ENCODE results near the gene CAMK4.

The CAMK4 gene

GRCh38 chr5:111472579-111472978 lies 248.4 kb downstream of the CAMK4 start:
- TF ChIP-seq, protein P1, sequence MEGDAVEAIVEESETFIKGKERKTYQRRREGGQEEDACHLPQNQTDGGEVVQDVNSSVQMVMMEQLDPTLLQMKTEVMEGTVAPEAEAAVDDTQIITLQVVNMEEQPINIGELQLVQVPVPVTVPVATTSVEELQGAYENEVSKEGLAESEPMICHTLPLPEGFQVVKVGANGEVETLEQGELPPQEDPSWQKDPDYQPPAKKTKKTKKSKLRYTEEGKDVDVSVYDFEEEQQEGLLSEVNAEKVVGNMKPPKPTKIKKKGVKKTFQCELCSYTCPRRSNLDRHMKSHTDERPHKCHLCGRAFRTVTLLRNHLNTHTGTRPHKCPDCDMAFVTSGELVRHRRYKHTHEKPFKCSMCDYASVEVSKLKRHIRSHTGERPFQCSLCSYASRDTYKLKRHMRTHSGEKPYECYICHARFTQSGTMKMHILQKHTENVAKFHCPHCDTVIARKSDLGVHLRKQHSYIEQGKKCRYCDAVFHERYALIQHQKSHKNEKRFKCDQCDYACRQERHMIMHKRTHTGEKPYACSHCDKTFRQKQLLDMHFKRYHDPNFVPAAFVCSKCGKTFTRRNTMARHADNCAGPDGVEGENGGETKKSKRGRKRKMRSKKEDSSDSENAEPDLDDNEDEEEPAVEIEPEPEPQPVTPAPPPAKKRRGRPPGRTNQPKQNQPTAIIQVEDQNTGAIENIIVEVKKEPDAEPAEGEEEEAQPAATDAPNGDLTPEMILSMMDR (conservative IDR thresholded peaks at IDR 0.05; ENCODE audit: low read length): no peak
- TF ChIP-seq EZH2phosphoT487 (IDR thresholded peaks at IDR 0.05; ENCODE audit: borderline replicate concordance): no peak
- no peaks in the 10 kb centered on the region for H3K36me3 ChIP-seq (ENCODE audit: insufficient read depth, low read length)
- H3K79me2 ChIP-seq (ENCODE audit: insufficient read depth, low read length): no peaks in the 10 kb centered on the region
- H3K9me3 ChIP-seq (ENCODE audit: insufficient read depth, low read depth, low read length): no peaks in the 10 kb centered on the region
- H3F3A ChIP-seq (ENCODE audit: low read depth): no peaks in the 10 kb centered on the region
- no peaks in the 10 kb centered on the region for H3K4me1 ChIP-seq (ENCODE audit: insufficient read depth, low read length, poor library complexity, severe bottlenecking)
- H3K9me2 ChIP-seq (replicated peaks; ENCODE audit: low read depth, low read length): no peaks in the 10 kb centered on the region
- H3K9ac ChIP-seq (ENCODE audit: low read depth, low read length, poor library complexity, severe bottlenecking): no peak overlapping the region
- H3K27me3 ChIP-seq (ENCODE audit: insufficient read depth, low read length, poor library complexity, severe bottlenecking): no peaks in the 10 kb centered on the region
- no peak overlapping the region for H3K4me3 ChIP-seq (ENCODE audit: low read length, poor library complexity, severe bottlenecking)
- no peaks in the 10 kb centered on the region for H4K20me1 ChIP-seq (ENCODE audit: insufficient read depth, low read length, poor library complexity, severe bottlenecking)
- H3K4me2 ChIP-seq (ENCODE audit: low read depth, low read length, poor library complexity, severe bottlenecking): no peak overlapping the region
- H2AFZ ChIP-seq (ENCODE audit: low read length): no peak overlapping the region

- Histone ChIP-seq H3K4me1 (ENCODE audit: insufficient read depth, low read length, poor library complexity, severe bottlenecking) (no peaks in the 10 kb centered on the region), H3K27me3 (ENCODE audit: insufficient read depth, low read length, poor library complexity, severe bottlenecking) (no peaks in the 10 kb centered on the region), H2AFZ (ENCODE audit: low read length) (no peak overlapping the region), H3F3A (ENCODE audit: low read depth) (no peaks in the 10 kb centered on the region), H4K20me1 (ENCODE audit: insufficient read depth, low read length, poor library complexity, severe bottlenecking) (no peaks in the 10 kb centered on the region), H3K9me2 (replicated peaks; ENCODE audit: low read depth, low read length) (no peaks in the 10 kb centered on the region), H3K4me3 (ENCODE audit: low read length, poor library complexity, severe bottlenecking) (no peak overlapping the region), H3K9me3 (ENCODE audit: insufficient read depth, low read depth, low read length) (no peaks in the 10 kb centered on the region), H3K4me2 (ENCODE audit: low read depth, low read length, poor library complexity, severe bottlenecking) (no peak overlapping the region), H3K9ac (ENCODE audit: low read depth, low read length, poor library complexity, severe bottlenecking) (no peak overlapping the region), H3K36me3 (ENCODE audit: insufficient read depth, low read length) (peaks cover 7% of the 10 kb centered on the region; the same call in 1 of the 2 replicates), H3K79me2 (ENCODE audit: insufficient read depth, low read length) (no peaks in the 10 kb centered on the region)
- no peak for TF ChIP-seq EZH2phosphoT487 (IDR thresholded peaks at IDR 0.05; ENCODE audit: borderline replicate concordance)
- TF ChIP-seq, protein P1 (conservative IDR thresholded peaks at IDR 0.05; ENCODE audit: low read length): peak; percentile 29; the same call in 1 of the 2 replicates
These were observed 254.1 kb downstream of the CAMK4 start for GRCh38 chr5:111478266-111478665.

- Histone ChIP-seq H3F3A (ENCODE audit: low read depth) (no peaks in the 10 kb centered on the region), H3K4me2 (ENCODE audit: low read depth, low read length, poor library complexity, severe bottlenecking) (no peak overlapping the region), H2AFZ (ENCODE audit: low read length) (no peak overlapping the region), H3K9me2 (replicated peaks; ENCODE audit: low read depth, low read length) (no peaks in the 10 kb centered on the region), H3K4me1 (ENCODE audit: insufficient read depth, low read length, poor library complexity, severe bottlenecking) (no peaks in the 10 kb centered on the region), H4K20me1 (ENCODE audit: insufficient read depth, low read length, poor library complexity, severe bottlenecking) (no peaks in the 10 kb centered on the region), H3K36me3 (ENCODE audit: insufficient read depth, low read length) (peaks cover 9% of the 10 kb centered on the region; the same call in 1 of the 2 replicates), H3K79me2 (ENCODE audit: insufficient read depth, low read length) (no peaks in the 10 kb centered on the region), H3K4me3 (ENCODE audit: low read length, poor library complexity, severe bottlenecking) (no peak overlapping the region), H3K9me3 (ENCODE audit: insufficient read depth, low read depth, low read length) (no peaks in the 10 kb centered on the region), H3K27me3 (ENCODE audit: insufficient read depth, low read length, poor library complexity, severe bottlenecking) (no peaks in the 10 kb centered on the region), H3K9ac (ENCODE audit: low read depth, low read length, poor library complexity, severe bottlenecking) (no peak overlapping the region)
- no peak for TF ChIP-seq EZH2phosphoT487 (IDR thresholded peaks at IDR 0.05; ENCODE audit: borderline replicate concordance)
- TF ChIP-seq, protein P1 (conservative IDR thresholded peaks at IDR 0.05; ENCODE audit: low read length): no peak
These were observed 254.7 kb downstream of the CAMK4 start for GRCh38 chr5:111478898-111479297.
